GM12864 (cell line): ENCODE results near the gene NSMF.

Source experiments
- DNase-seq: peaks from one replicate; pipeline ENCODE4 v3.0.0-alpha.2; 2011; ENCODE audit warnings: low read depth
- H3K4me3 ChIP-seq: 2 replicates; pipeline ENCODE4 v1.5.1; 2011; ENCODE audit warnings: mild to moderate bottlenecking, low read depth, low read length, control low read depth
- TF ChIP-seq, protein P1 (sequence below): IDR thresholded peaks from 2 replicates; pipeline ENCODE4 v1.5.1; 2011; ENCODE audit warnings: low read depth, mild to moderate bottlenecking, moderate library complexity, low read length, control low read depth, inconsistent platforms; ENCODE audit errors: missing control alignments

The NSMF gene

GRCh38 chr9:137501457-137501856, 42.3 kb upstream of the NSMF start:
- DNase-seq: no peak
- H3K4me3 ChIP-seq: no peak overlapping the region
- TF ChIP-seq, protein P1, sequence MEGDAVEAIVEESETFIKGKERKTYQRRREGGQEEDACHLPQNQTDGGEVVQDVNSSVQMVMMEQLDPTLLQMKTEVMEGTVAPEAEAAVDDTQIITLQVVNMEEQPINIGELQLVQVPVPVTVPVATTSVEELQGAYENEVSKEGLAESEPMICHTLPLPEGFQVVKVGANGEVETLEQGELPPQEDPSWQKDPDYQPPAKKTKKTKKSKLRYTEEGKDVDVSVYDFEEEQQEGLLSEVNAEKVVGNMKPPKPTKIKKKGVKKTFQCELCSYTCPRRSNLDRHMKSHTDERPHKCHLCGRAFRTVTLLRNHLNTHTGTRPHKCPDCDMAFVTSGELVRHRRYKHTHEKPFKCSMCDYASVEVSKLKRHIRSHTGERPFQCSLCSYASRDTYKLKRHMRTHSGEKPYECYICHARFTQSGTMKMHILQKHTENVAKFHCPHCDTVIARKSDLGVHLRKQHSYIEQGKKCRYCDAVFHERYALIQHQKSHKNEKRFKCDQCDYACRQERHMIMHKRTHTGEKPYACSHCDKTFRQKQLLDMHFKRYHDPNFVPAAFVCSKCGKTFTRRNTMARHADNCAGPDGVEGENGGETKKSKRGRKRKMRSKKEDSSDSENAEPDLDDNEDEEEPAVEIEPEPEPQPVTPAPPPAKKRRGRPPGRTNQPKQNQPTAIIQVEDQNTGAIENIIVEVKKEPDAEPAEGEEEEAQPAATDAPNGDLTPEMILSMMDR: no peak

- TF ChIP-seq, protein P1: no peak
- no peak for DNase-seq
- H3K4me3 ChIP-seq: no peak overlapping the region
Measured at GRCh38 chr9:137500666-137501397, 41.7 kb upstream of the NSMF start.

GRCh38 chr9:137499858-137500661, 40.9 kb upstream of the NSMF start:
- H3K4me3 ChIP-seq: no peak overlapping the region
- TF ChIP-seq, protein P1: no peak
- DNase-seq: no peak

DNA sequence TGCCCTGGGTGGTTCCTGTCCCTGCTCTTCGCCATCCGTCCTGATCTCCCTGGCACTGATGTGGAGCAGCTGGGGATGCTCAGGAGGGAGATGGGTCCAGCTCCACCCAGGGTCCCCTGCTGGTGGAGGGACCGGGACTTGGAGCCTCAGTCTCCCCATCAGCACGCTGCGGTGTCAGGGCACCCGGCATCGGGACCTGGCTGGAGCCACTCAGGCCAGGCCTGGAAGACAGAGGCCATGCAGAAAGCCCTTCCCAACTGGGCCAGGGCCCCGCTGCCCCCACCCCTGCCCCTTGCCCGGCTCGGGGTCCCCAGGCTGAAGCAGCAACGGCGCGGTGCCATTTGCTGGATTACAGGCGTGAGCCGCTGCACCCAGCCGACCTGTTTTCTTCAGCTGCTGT, 40.3 kb upstream of the NSMF start:
- DNase-seq: no peak
- TF ChIP-seq, protein P1: no peak
- no peak overlapping the region for H3K4me3 ChIP-seq

DNA sequence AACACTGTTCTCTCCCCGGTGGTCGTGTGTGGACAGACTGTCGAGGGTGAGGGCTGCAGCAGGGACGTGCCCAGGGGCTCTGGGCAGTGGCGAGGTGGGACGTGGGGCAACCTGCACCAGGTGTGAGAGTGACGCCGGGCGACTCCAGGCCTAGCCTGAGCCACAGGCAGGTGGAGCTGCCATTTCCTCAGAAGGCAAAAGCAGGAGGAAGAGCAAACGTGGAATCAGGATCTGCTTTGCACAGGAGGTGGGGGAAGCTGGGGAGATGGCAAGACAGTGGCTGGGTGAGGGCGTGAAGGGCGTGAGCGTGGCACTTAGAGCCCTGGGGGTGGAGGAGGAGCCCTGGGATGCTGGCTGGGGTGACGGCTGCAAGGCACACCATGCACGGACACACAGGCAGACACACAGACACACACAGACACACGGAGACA, 39.6 kb upstream of the NSMF start:
- H3K4me3 ChIP-seq: no peak overlapping the region
- TF ChIP-seq, protein P1: no peak
- no peak for DNase-seq

GRCh38 chr9:137497921-137498719, 39.0 kb upstream of the NSMF start:
- TF ChIP-seq, protein P1: no peak
- no peak overlapping the region for H3K4me3 ChIP-seq
- DNase-seq: no peak
